ENCODE measurements around the gene NBL1. TPM values are rescaled to one million over a fixed set of nuclear protein-coding genes. Genes with fewer than 3 reads are reported as not detected.

NBL1 gene
- total RNA-seq, 3 donors from 2014 or later, result 33.4 to 111 (median 98.6) TPM

GRCh38 chr1:19695772-19696171, 51.7 kb downstream of the NBL1 start:
- no peak for DNase-seq (ENCODE audit: low spot score in 2 of 2)
- intact Hi-C loops (cut with DNase I; ENCODE audit: low total_unique reads), result no loop called here
- TF ChIP-seq POLR2AphosphoS5 (IDR thresholded peaks at IDR 0.05), result no peak
- no peak for TF ChIP-seq POLR2A (IDR thresholded peaks at IDR 0.05)
- TF ChIP-seq CTCF (IDR thresholded peaks at IDR 0.05), result no peak
- H3K36me3 ChIP-seq, result no peaks in the 10 kb centered on the region
- no peaks in the 10 kb centered on the region for H3K27me3 ChIP-seq
- no peak overlapping the region for H3K27ac ChIP-seq
- no peaks in the 10 kb centered on the region for H3K4me1 ChIP-seq
- H3K9me3 ChIP-seq, result no peaks in the 10 kb centered on the region
- no peak overlapping the region for H3K4me3 ChIP-seq

GRCh38 chr1:19696820-19697219, 52.7 kb downstream of the NBL1 start:
- Histone ChIP-seq H3K36me3 (no peaks in the 10 kb centered on the region), H3K27me3 (no peaks in the 10 kb centered on the region), H3K9me3 (no peaks in the 10 kb centered on the region), H3K27ac (no peak overlapping the region), H3K4me1 (no peaks in the 10 kb centered on the region), H3K4me3 (no peak overlapping the region)
- TF ChIP-seq POLR2AphosphoS5 (IDR thresholded peaks at IDR 0.05), result no peak
- no peak for TF ChIP-seq POLR2A (IDR thresholded peaks at IDR 0.05)
- TF ChIP-seq CTCF (IDR thresholded peaks at IDR 0.05), result no peak
- intact Hi-C loops (cut with DNase I; ENCODE audit: low total_unique reads), result no loop called here
- no peak for DNase-seq (ENCODE audit: low spot score in 2 of 2)

- Histone ChIP-seq H3K36me3 (no peaks in the 10 kb centered on the region), H3K4me1 (no peaks in the 10 kb centered on the region), H3K27ac (no peak overlapping the region), H3K4me3 (no peak overlapping the region), H3K9me3 (no peaks in the 10 kb centered on the region), H3K27me3 (no peaks in the 10 kb centered on the region)
- intact Hi-C loops (cut with DNase I; ENCODE audit: low total_unique reads), result no loop called here
- DNase-seq (ENCODE audit: low spot score in 2 of 2), result no peak
- TF ChIP-seq POLR2A (IDR thresholded peaks at IDR 0.05), result no peak
- TF ChIP-seq CTCF (IDR thresholded peaks at IDR 0.05), result no peak
- no peak for TF ChIP-seq POLR2AphosphoS5 (IDR thresholded peaks at IDR 0.05)
Measured at GRCh38 chr1:19698181-19698580, 54.1 kb downstream of the NBL1 start.

- Histone ChIP-seq H3K36me3 (no peaks in the 10 kb centered on the region), H3K27me3 (no peaks in the 10 kb centered on the region), H3K27ac (no peak overlapping the region), H3K4me1 (peaks cover 0 to 4% of the 10 kb centered on the region in 2 donors), H3K9me3 (no peaks in the 10 kb centered on the region), H3K4me3 (no peak overlapping the region)
- DNase-seq (ENCODE audit: low spot score in 2 of 2), result no peak
- TF ChIP-seq CTCF (IDR thresholded peaks at IDR 0.05), result no peak
- TF ChIP-seq POLR2A (IDR thresholded peaks at IDR 0.05), result no peak
- TF ChIP-seq POLR2AphosphoS5 (IDR thresholded peaks at IDR 0.05), result no peak
- intact Hi-C loops (cut with DNase I; ENCODE audit: low total_unique reads), result no loop called here
Measured at GRCh38 chr1:19700079-19700777, 56.1 kb downstream of the NBL1 start.

- peaks cover 0 to 4% of the 10 kb centered on the region in 2 donors for H3K4me1 ChIP-seq
- no peak for TF ChIP-seq CTCF (IDR thresholded peaks at IDR 0.05)
- TF ChIP-seq POLR2AphosphoS5 (IDR thresholded peaks at IDR 0.05), result no peak
- no peak for TF ChIP-seq POLR2A (IDR thresholded peaks at IDR 0.05)
- intact Hi-C loops (cut with DNase I; ENCODE audit: low total_unique reads), result no loop called here
Measured at GRCh38 chr1:19703280-19703679, 59.2 kb downstream of the NBL1 start.

More at GRCh38 chr1:19703280-19703679, 59.2 kb downstream of the NBL1 start:
- H3K4me3 ChIP-seq, result no peak overlapping the region
- no peaks in the 10 kb centered on the region for H3K36me3 ChIP-seq
- H3K27ac ChIP-seq, result no peak overlapping the region
- DNase-seq (ENCODE audit: low spot score in 2 of 2), result no peak
- no peaks in the 10 kb centered on the region for H3K9me3 ChIP-seq
- no peaks in the 10 kb centered on the region for H3K27me3 ChIP-seq
